GM18507 (cell line): ENCODE results near the gene SCO1.
"Not testable (repeated sequence)": the region's sequence is repeated elsewhere in the genome, so short reads cannot be mapped to it uniquely, and the experiment has no call there.

Experiments
- DNase-seq: peaks from one replicate; pipeline ENCODE4 v3.0.0; 2011; ENCODE audit warnings: low read depth; ENCODE audit not compliant: insufficient read length; ENCODE audit errors: extremely low spot score
- FAIRE-seq: peaks from 2 replicates; lab custom pipeline; 2011; peaks lifted over from hg19 to GRCh38; lab: Jason Lieb, UNC

SCO1 gene

GRCh38 chr17:10728331-10728892 is 31.1 kb upstream of the SCO1 start:
- DNase-seq (no peak), FAIRE-seq (no peak)

- no peak for FAIRE-seq
- no peak for DNase-seq
Measured at GRCh38 chr17:10727192-10727591, 29.9 kb upstream of the SCO1 start.

GRCh38 chr17:10726196-10726595 is 28.9 kb upstream of the SCO1 start:
- DNase-seq (no peak), FAIRE-seq (no peak)

GRCh38 chr17:10725262-10725661 is 27.9 kb upstream of the SCO1 start:
- FAIRE-seq: no peak
- no peak for DNase-seq

- DNase-seq (no peak), FAIRE-seq (no peak)
Measured at GRCh38 chr17:10724546-10725195, 27.3 kb upstream of the SCO1 start.

GRCh38 chr17:10718547-10718946 is 21.2 kb upstream of the SCO1 start:
- FAIRE-seq (no peak), DNase-seq (no peak)

GRCh38 chr17:10716218-10716617 is 18.9 kb upstream of the SCO1 start:
- FAIRE-seq (no peak), DNase-seq (no peak)

- DNase-seq: no peak
- FAIRE-seq: no peak
Measured at GRCh38 chr17:10713318-10713717, 16.0 kb upstream of the SCO1 start.

- FAIRE-seq: no peak
Measured at GRCh38 chr17:10705727-10706126, 8.4 kb upstream of the SCO1 start.

GRCh38 chr17:10702574-10702973 is 5.2 kb upstream of the SCO1 start:
- FAIRE-seq: peak; percentile 66
- no peak for DNase-seq

More at GRCh38 chr17:10705727-10706126, 8.4 kb upstream of the SCO1 start:
- DNase-seq: no peak

- FAIRE-seq (no peak), DNase-seq (no peak)
Measured at GRCh38 chr17:10699856-10700255, 2.5 kb upstream of the SCO1 start.

GRCh38 chr17:10698096-10698818 is 924 bp upstream of the SCO1 start:
- DNase-seq: no peak
- no peak for FAIRE-seq

- not testable (repeated sequence) for FAIRE-seq, DNase-seq
Measured at GRCh38 chr17:10695875-10696407, 1.4 kb downstream of the SCO1 start.

GRCh38 chr17:10687499-10687898 is 9.8 kb downstream of the SCO1 start:
- peak; percentile 56 for FAIRE-seq
- no peak for DNase-seq

- DNase-seq: no peak
- no peak for FAIRE-seq
Measured at GRCh38 chr17:10683853-10684252, 13.5 kb downstream of the SCO1 start.

GRCh38 chr17:10681866-10682446 is 15.4 kb downstream of the SCO1 start:
- DNase-seq: no peak
- FAIRE-seq: no peak

GRCh38 chr17:10674704-10675103 is 22.6 kb downstream of the SCO1 start:
- DNase-seq: no peak
- FAIRE-seq: no peak

GRCh38 chr17:10673312-10673711 is 24.0 kb downstream of the SCO1 start:
- FAIRE-seq: no peak
- DNase-seq: no peak

GRCh38 chr17:10668775-10669174 is 28.6 kb downstream of the SCO1 start:
- DNase-seq (no peak), FAIRE-seq (no peak)

GRCh38 chr17:10666906-10667305 is 30.4 kb downstream of the SCO1 start:
- DNase-seq: no peak

More at GRCh38 chr17:10666906-10667305, 30.4 kb downstream of the SCO1 start:
- no peak for FAIRE-seq
